Vagina (tissue), 2 donors: ENCODE results near the gene PI4KA.

Source experiments
- CTCF ChIP-seq, 3 experiments: fragments of 450-650 bp in 2 of 3; fragments of 200-600 bp in 1 of 3; sonication (generic) in 1 of 3; IDR thresholded peaks; one replicate each; pipeline ENCODE4 v1.5.1; 2017 to 2019; ENCODE audit warnings: antibody characterized with exemption in 3 of 3, mild to moderate bottlenecking in 2 of 3, moderate library complexity in 2 of 3
- POLR2A ChIP-seq, 2 donors: fragments of 450-650 bp; IDR thresholded peaks; one replicate each; pipeline ENCODE4 v1.6.1; 2017; ENCODE audit warnings: antibody characterized with exemption in 2 of 2, mild to moderate bottlenecking in 2 of 2, moderate library complexity in 2 of 2

DNA sequence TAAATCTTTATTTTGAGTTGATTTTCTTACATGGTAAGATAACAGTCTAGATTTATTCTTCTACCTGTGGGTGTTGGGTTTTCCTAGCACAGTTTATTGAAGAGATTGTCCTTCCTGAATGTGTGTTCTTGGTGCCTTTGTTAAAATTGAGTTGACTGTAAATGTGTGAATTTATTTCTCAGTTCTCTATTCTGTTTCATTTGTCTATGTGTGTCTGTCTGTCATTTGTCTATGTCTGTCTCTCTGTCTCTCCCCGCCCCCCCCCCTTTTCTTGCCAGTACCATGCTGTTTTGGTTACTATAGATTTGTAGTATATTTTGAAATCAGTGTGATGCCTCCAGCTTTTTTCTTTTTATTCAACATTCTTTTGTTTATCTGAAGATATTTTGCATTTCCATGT is 199.4 kb downstream of the PI4KA start:
- TF ChIP-seq CTCF (IDR thresholded peaks at IDR 0.05) (no peak), POLR2A (IDR thresholded peaks at IDR 0.05) (no peak)
